GM12878 (cell line): Measurements from ENCODE around the gene BRINP3. TPM values are rescaled to one million over a fixed set of nuclear protein-coding genes. Genes with fewer than 3 reads are reported as not detected.

Experiments used
- ATAC-seq: fragments of 200-7000 bp; cut with Tn5 transposase; 3 replicates; pipeline ENCODE4 v1.9.1; 2020; ENCODE audit warnings: mild to moderate bottlenecking, moderate library complexity
- BruUV-seq: library from RNA; stranded (reverse); fragments of 400-500 nt; replicated peaks from 2 replicates; lab custom pipeline; 2021; lab: Mats Ljungman, UMichigan
- CTCF ChIA-PET: fragments of 300-600 bp; sonication (Branson Sonifier 250); formaldehyde crosslinking; extraction: SDS; loops from one replicate; lab custom pipeline; 2021; ENCODE audit warnings: inconsistent platforms; lab: Yijun Ruan, JAX
- POLR2A ChIA-PET: fragments of 350-600 bp; formaldehyde crosslinking; extraction: SDS; loops from one replicate; lab custom pipeline; 2021; ENCODE audit warnings: inconsistent platforms; lab: Charles Lee
- RAD21 ChIA-PET: fragments of 300-600 bp; sonication (Branson Sonifier 250); formaldehyde crosslinking; loops from one replicate; lab custom pipeline; 2023; ENCODE audit warnings: antibody characterized with exemption; ENCODE audit not compliant: unreplicated experiment; lab: Charles Lee
- SMC1A ChIA-PET: fragments of 300-600 bp; sonication (Branson Sonifier 250); formaldehyde crosslinking; loops from one replicate; lab custom pipeline; 2023; ENCODE audit not compliant: unreplicated experiment, uncharacterized antibody; lab: Charles Lee
- DNase-seq: peaks from one replicate; pipeline ENCODE4 v3.0.0-alpha.2; 2011; ENCODE audit warnings: low read depth, low spot score
- FAIRE-seq: peaks from 3 replicates; lab custom pipeline; 2011; peaks lifted over from hg19 to GRCh38; lab: Jason Lieb, UNC
- H2AFZ ChIP-seq: 2 replicates; pipeline ENCODE4 v1.6.0; 2011; ENCODE audit warnings: low read depth, low read length, control low read depth; ENCODE audit not compliant: control insufficient read depth
- H3K27ac ChIP-seq: 2 replicates; pipeline ENCODE4 v1.5.1; 2011; ENCODE audit warnings: control low read depth; ENCODE audit not compliant: control insufficient read depth, insufficient read depth
- H3K27me3 ChIP-seq, 2 experiments: replicated peaks in 1 of 2; 2 replicates each; pipeline versions ENCODE4 v1.6.0 to v1.6.1; 2011; ENCODE audit warnings: low read length in 1 of 2; ENCODE audit not compliant: control insufficient read depth in 2 of 2, insufficient read depth in 2 of 2
- H3K36me3 ChIP-seq, 2 experiments: 2 replicates each; pipeline ENCODE4 v1.5.1; 2011; ENCODE audit warnings: low read length in 1 of 2; ENCODE audit not compliant: control insufficient read depth in 2 of 2, insufficient read depth in 2 of 2
- H3K4me1 ChIP-seq: 2 replicates; pipeline ENCODE4 v1.6.1; 2011; ENCODE audit warnings: mild to moderate bottlenecking, low read length, moderate library complexity, mixed read lengths; ENCODE audit not compliant: control insufficient read depth, insufficient read depth
- H3K4me2 ChIP-seq: 2 replicates; pipeline ENCODE4 v1.6.0; 2011; ENCODE audit warnings: control low read depth; ENCODE audit not compliant: control insufficient read depth, insufficient read depth
- H3K4me3 ChIP-seq: fragments of 200-600 bp; sonication (generic); 2 replicates; pipeline ENCODE4 v1.5.1; 2016
- H3K79me2 ChIP-seq: 2 replicates; pipeline ENCODE4 v1.6.0; 2011; ENCODE audit warnings: low read length; ENCODE audit not compliant: control insufficient read depth, insufficient read depth
- H3K9ac ChIP-seq: 2 replicates; pipeline ENCODE4 v1.8.0; 2011; ENCODE audit warnings: low read length, control low read depth, mixed read lengths; ENCODE audit not compliant: control insufficient read depth, insufficient read depth
- H3K9me3 ChIP-seq: replicated peaks from 3 replicates; pipeline ENCODE4 v1.5.1; 2011; ENCODE audit warnings: mild to moderate bottlenecking, low read length; ENCODE audit not compliant: control insufficient read depth, insufficient read depth
- H4K20me1 ChIP-seq: 2 replicates; pipeline ENCODE4 v1.6.0; 2011; ENCODE audit not compliant: control insufficient read depth, insufficient read depth
- ASH2L ChIP-seq: fragments of 300-600, 200-600 bp; sonication (generic); IDR thresholded peaks from 2 replicates; pipeline ENCODE4 v1.6.1; 2017; ENCODE audit warnings: low read depth, mild to moderate bottlenecking, borderline replicate concordance
- IKZF2 ChIP-seq, 2 experiments: fragments of 450-650 bp; IDR thresholded peaks; 2 replicates each; pipeline ENCODE4 v1.6.1; 2017; ENCODE audit warnings: mild to moderate bottlenecking in 2 of 2, moderate library complexity in 2 of 2
- JUNB ChIP-seq: IDR thresholded peaks from 2 replicates; pipeline ENCODE4 v1.6.1; 2016; ENCODE audit warnings: antibody characterized with exemption, mild to moderate bottlenecking
- LARP7 ChIP-seq: fragments of 450-650 bp; IDR thresholded peaks from 2 replicates; pipeline ENCODE4 v1.6.1; 2017; ENCODE audit warnings: mild to moderate bottlenecking
- SMAD5 ChIP-seq: IDR thresholded peaks from 2 replicates; pipeline ENCODE4 v1.6.1; 2016; ENCODE audit warnings: antibody characterized with exemption, low read depth
- SREBF2 ChIP-seq: IDR thresholded peaks from 2 replicates; pipeline ENCODE4 v1.6.1; 2012; ENCODE audit warnings: mild to moderate bottlenecking, low read length
- TCF7 ChIP-seq: IDR thresholded peaks from 2 replicates; pipeline ENCODE4 v1.6.1; 2014; ENCODE audit warnings: antibody characterized with exemption, borderline replicate concordance
- YBX1 ChIP-seq: fragments of 450-650 bp; IDR thresholded peaks from 2 replicates; pipeline ENCODE4 v1.6.1; 2016; ENCODE audit warnings: antibody characterized with exemption
- in situ Hi-C: fragments of 300-500 bp; cut with MboI; formaldehyde crosslinking; loops from 9 replicates; pipeline ENCODE4 v1.14.3; 2018; ENCODE audit warnings: mixed read lengths
- intact Hi-C: fragments of 100-400 bp; cut with micrococcal nuclease; formaldehyde crosslinking; loops from one replicate; pipeline ENCODE4 v1.14.2; 2022; ENCODE audit not compliant: unreplicated experiment
- polyA plus RNA-seq, 11 experiments: library from polyadenylated mRNA; depleted of rRNA in 4 of 11; unstranded in 6 of 11; stranded (reverse) in 5 of 11; fragments of >200 nt; fragmentation: Nextera tagmentation in 4 of 11; fragmentation: Illumina TruSeq in 1 of 11; extraction: Ambion mirVana in 4 of 11; extraction: Trizol in 1 of 11; gene quantifications; 1 replicate in 1 of 11; 2 replicates in 10 of 11; pipeline versions ENCODE4 v1.2.1 to v1.2.3, GENCODE V29; 2011 to 2016; ENCODE audit warnings: inconsistent platforms in 2 of 11, missing spikeins in 2 of 11, low read depth in 1 of 11
- total RNA-seq, 4 experiments: library from RNA; depleted of rRNA in 3 of 4; stranded (reverse); fragments of >200 nt in 3 of 4; fragmentation: Illumina TruSeq in 1 of 4; extraction: Trizol in 1 of 4; gene quantifications; 2 replicates each; pipeline versions ENCODE4 v1.2.1 to v1.2.3, GENCODE V29; 2013 to 2021
- TF ChIP-seq, protein P1 (sequence below): IDR thresholded peaks from 2 replicates; pipeline ENCODE4 v1.6.1; 2011; ENCODE audit warnings: borderline replicate concordance, low read depth, mild to moderate bottlenecking, moderate library complexity, low read length; ENCODE audit not compliant: insufficient read depth, poor library complexity, severe bottlenecking
- TF ChIP-seq, protein P2 (sequence below): IDR thresholded peaks from 2 replicates; pipeline ENCODE4 v1.6.1; 2012; ENCODE audit warnings: low read length, inconsistent platforms

The BRINP3 gene
- total and polyA plus RNA-seq, 10 of the 15 experiments (the other 5 are each of a cell fraction or from before 2014, with no cell fraction given): under 0.01 TPM; not detected in 9

DNA sequence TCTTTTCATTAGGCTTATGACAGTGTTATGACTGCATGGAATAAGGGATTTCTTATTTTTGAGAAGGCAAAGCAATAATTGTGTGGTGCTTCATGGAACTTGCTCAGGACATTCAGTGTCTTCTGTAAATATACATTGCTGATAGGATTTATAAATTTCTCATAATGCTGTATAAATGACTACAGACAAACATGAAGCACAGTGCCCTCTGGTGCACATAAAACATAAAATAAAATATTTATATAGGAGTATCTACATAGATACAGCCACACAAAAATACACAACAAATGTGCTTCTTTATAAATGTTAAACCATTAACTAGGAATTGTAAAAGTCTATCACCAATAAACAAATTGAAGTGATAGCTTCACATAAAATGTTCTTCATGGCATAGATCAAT lies 24.1 kb downstream of the BRINP3 start:
- in situ Hi-C loops: no loop called here
- SMC1A ChIA-PET: no interaction called here
- H3K27me3 ChIP-seq: no peaks in the 10 kb centered on the region

More for the DNA sequence above, 24.1 kb downstream of the BRINP3 start:
- ChIA-PET CTCF (no interaction called here), RAD21 (no interaction called here), POLR2A (no interaction called here)
- ATAC-seq (no peak), DNase-seq (no peak), FAIRE-seq (no peak)
- no peak overlapping the region for H3K27ac ChIP-seq
- no peak overlapping the region for H3K9ac ChIP-seq
- no peaks in the 10 kb centered on the region for H3K79me2 ChIP-seq
- no TSS peak for BruUV-seq
- no peak overlapping the region for H2AFZ ChIP-seq
- no peaks in the 10 kb centered on the region for H3K36me3 ChIP-seq
- TF ChIP-seq SREBF2: no peak
- TF ChIP-seq IKZF2 (IDR thresholded peaks at IDR 0.05): no peak
- TF ChIP-seq SMAD5: no peak
- TF ChIP-seq LARP7: no peak
- TF ChIP-seq ASH2L: no peak
- no peak for TF ChIP-seq YBX1
- no peak for TF ChIP-seq TCF7
- TF ChIP-seq, protein P1, sequence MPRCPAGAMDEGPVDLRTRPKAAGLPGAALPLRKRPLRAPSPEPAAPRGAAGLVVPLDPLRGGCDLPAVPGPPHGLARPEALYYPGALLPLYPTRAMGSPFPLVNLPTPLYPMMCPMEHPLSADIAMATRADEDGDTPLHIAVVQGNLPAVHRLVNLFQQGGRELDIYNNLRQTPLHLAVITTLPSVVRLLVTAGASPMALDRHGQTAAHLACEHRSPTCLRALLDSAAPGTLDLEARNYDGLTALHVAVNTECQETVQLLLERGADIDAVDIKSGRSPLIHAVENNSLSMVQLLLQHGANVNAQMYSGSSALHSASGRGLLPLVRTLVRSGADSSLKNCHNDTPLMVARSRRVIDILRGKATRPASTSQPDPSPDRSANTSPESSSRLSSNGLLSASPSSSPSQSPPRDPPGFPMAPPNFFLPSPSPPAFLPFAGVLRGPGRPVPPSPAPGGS: no peak
- TF ChIP-seq, protein P2, sequence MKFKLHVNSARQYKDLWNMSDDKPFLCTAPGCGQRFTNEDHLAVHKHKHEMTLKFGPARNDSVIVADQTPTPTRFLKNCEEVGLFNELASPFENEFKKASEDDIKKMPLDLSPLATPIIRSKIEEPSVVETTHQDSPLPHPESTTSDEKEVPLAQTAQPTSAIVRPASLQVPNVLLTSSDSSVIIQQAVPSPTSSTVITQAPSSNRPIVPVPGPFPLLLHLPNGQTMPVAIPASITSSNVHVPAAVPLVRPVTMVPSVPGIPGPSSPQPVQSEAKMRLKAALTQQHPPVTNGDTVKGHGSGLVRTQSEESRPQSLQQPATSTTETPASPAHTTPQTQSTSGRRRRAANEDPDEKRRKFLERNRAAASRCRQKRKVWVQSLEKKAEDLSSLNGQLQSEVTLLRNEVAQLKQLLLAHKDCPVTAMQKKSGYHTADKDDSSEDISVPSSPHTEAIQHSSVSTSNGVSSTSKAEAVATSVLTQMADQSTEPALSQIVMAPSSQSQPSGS: no peak
- TF ChIP-seq JUNB: no peak
- H3K9me3 ChIP-seq: no peaks in the 10 kb centered on the region
- no peaks in the 10 kb centered on the region for H4K20me1 ChIP-seq
- H3K4me2 ChIP-seq: no peak overlapping the region
- intact Hi-C loops: no loop called here
- no peaks in the 10 kb centered on the region for H3K4me1 ChIP-seq
- H3K4me3 ChIP-seq: no peak overlapping the region
